ENCODE measurements around the gene TTC39A.

Gene TTC39A

GRCh38 chr1:51238034-51238403 lies 92.3 kb downstream of the TTC39A start:
- Histone ChIP-seq H3K79me2 (ENCODE audit: insufficient read depth, low read length) (no peaks in the 10 kb centered on the region), H3K4me2 (ENCODE audit: low read length) (peak overlapping the region; percentile 47), H3K4me3 (ENCODE audit: low read depth, low read length, poor library complexity, severe bottlenecking) (no peak overlapping the region)

GRCh38 chr1:51237351-51238033 lies 92.9 kb downstream of the TTC39A start:
- H3K4me2 ChIP-seq (ENCODE audit: low read length): peak overlapping the region; percentile 79
- no peaks in the 10 kb centered on the region for H3K9me3 ChIP-seq (ENCODE audit: low read length)
- H3F3A ChIP-seq (ENCODE audit: insufficient read depth, low read length): no peaks in the 10 kb centered on the region
- no peaks in the 10 kb centered on the region for H3K27me3 ChIP-seq (ENCODE audit: insufficient read depth, low read length)
- TF ChIP-seq EZH2 (IDR thresholded peaks at IDR 0.05; ENCODE audit: borderline replicate concordance, low read length): no peak
- TF ChIP-seq CTCF (IDR thresholded peaks at IDR 0.05; ENCODE audit: low read length): no peak
- no peaks in the 10 kb centered on the region for H4K20me1 ChIP-seq (ENCODE audit: insufficient read depth, low read length)
- no peak overlapping the region for H3K27ac ChIP-seq (ENCODE audit: low read depth, low read length, poor library complexity, severe bottlenecking)
- no peaks in the 10 kb centered on the region for H3K9me2 ChIP-seq (ENCODE audit: low read depth, low read length)
- no peaks in the 10 kb centered on the region for H3K79me2 ChIP-seq (ENCODE audit: insufficient read depth, low read length)
- peaks cover 32% of the 10 kb centered on the region for H3K4me1 ChIP-seq (ENCODE audit: insufficient read depth, low read length, severe bottlenecking)
- H2AFZ ChIP-seq (ENCODE audit: low read length): no peak overlapping the region
- H3K9ac ChIP-seq (ENCODE audit: low read length): no peak overlapping the region; the same call in 1 of the 2 replicates
- H3K4me3 ChIP-seq (ENCODE audit: low read depth, low read length, poor library complexity, severe bottlenecking): peak overlapping the region; percentile 92
- H3K36me3 ChIP-seq (ENCODE audit: insufficient read depth, low read length): no peaks in the 10 kb centered on the region

More at GRCh38 chr1:51238034-51238403, 92.3 kb downstream of the TTC39A start:
- peaks cover 32% of the 10 kb centered on the region for H3K4me1 ChIP-seq (ENCODE audit: insufficient read depth, low read length, severe bottlenecking)
- no peaks in the 10 kb centered on the region for H3K9me2 ChIP-seq (ENCODE audit: low read depth, low read length)
- H3K9ac ChIP-seq (ENCODE audit: low read length): no peak overlapping the region
- no peaks in the 10 kb centered on the region for H3K27me3 ChIP-seq (ENCODE audit: insufficient read depth, low read length)
- no peaks in the 10 kb centered on the region for H3F3A ChIP-seq (ENCODE audit: insufficient read depth, low read length)
- H3K27ac ChIP-seq (ENCODE audit: low read depth, low read length, poor library complexity, severe bottlenecking): no peak overlapping the region
- no peak overlapping the region for H2AFZ ChIP-seq (ENCODE audit: low read length)
- no peaks in the 10 kb centered on the region for H3K9me3 ChIP-seq (ENCODE audit: low read length)
- TF ChIP-seq EZH2 (IDR thresholded peaks at IDR 0.05; ENCODE audit: borderline replicate concordance, low read length): no peak
- TF ChIP-seq CTCF (IDR thresholded peaks at IDR 0.05; ENCODE audit: low read length): no peak
- no peaks in the 10 kb centered on the region for H3K36me3 ChIP-seq (ENCODE audit: insufficient read depth, low read length)
- 0 out of 2 replicates have a peak, but pooled peaks cover 2% of the 10 kb centered on the region for H4K20me1 ChIP-seq (ENCODE audit: insufficient read depth, low read length)
